GM18508 (cell line): Measurements from ENCODE around the gene NCOA3.

Source experiments
- ATAC-seq: cut with Tn5 transposase; IDR thresholded peaks from one replicate; pipeline ENCODE4 v1.9.1; 2021; ENCODE audit warnings: moderate number of reproducible peaks; ENCODE audit not compliant: insufficient read depth, unreplicated experiment

Gene NCOA3

DNA sequence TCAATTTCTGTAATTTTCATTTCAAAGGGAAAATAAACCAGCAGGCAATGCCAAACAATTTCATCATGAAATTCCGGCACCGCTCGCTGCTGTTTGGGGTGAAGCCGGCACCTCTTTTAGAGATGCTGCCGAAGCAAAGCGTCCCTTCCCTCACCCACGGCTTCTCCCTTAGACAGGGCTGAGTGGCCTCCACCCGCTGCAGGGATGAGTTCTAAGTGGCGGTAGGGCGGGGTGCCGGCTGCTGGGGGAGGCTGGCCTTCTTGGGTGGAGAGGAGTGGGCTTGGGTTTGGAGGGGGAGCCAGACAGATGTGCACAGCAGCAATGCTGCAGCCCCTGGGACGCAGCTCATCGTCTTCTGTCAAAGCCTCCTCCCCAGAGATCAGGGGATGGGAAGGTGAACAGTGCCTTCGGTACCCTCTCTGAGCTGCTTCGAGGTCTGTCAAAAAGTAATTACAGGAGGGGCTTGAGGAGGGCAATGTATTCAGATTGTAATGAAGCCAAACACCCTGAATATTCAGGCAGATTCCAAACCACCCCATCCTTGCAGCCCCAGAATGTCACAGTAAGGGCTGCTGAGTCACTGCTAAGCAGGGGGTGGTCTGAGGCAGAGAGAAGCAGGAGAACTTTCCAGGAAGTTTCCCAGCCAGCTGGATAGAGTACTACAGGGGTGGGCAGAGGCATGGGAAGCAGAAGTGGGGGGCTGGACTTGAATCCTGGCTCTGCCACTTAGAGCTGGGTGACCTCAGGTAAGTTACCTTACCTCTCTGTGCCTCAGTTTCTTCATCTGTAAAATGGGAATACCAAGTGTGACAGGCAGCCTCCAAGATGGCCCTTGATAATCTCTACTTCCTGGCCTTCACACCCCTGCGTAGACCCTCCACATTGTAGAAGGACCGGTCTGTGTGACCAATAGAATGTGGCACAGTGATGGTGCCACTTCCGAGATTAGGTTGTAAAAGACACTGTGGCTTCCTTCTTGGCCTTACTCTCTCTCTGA lies 187.0 kb downstream of the NCOA3 start:
- ATAC-seq: no peak

DNA sequence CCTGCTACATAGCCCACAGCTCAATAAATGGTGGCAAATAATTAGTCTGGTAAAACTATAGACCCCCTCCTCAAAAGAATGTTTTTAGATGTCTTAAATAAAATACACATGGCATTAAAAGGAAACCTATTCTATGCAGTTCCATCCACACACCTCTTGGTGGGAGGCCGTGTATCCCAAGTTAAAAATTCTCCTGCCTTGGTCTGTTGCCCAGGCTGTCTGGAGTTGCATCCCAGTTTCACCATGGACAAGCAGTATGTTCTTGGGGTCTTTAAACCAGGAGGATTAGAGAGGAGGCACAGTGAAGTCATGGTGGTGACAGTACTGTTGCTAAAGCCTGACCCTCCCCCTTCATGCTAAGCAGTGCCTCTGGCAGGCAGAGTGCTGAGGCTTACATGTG lies 188.0 kb downstream of the NCOA3 start:
- ATAC-seq: no peak

DNA sequence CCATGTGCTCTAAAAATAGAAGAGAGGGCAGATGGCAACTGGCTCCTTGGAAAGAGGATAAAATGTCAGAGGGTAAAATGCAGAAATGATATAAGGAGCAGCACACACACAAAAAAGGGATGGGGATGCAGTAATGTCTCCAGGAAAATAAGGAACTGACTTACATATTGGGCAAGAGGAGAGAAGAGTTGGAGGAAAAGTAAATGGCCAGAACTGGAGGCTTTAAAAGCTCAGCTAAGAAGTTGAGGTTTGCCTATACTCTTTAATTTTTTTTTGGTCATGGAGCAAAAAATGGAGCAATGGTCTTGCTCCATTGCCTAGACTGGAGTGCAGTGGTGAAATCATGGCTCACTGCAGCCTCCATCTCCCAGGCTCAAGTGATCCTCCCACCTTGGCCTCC lies 189.9 kb downstream of the NCOA3 start:
- ATAC-seq: no peak

DNA sequence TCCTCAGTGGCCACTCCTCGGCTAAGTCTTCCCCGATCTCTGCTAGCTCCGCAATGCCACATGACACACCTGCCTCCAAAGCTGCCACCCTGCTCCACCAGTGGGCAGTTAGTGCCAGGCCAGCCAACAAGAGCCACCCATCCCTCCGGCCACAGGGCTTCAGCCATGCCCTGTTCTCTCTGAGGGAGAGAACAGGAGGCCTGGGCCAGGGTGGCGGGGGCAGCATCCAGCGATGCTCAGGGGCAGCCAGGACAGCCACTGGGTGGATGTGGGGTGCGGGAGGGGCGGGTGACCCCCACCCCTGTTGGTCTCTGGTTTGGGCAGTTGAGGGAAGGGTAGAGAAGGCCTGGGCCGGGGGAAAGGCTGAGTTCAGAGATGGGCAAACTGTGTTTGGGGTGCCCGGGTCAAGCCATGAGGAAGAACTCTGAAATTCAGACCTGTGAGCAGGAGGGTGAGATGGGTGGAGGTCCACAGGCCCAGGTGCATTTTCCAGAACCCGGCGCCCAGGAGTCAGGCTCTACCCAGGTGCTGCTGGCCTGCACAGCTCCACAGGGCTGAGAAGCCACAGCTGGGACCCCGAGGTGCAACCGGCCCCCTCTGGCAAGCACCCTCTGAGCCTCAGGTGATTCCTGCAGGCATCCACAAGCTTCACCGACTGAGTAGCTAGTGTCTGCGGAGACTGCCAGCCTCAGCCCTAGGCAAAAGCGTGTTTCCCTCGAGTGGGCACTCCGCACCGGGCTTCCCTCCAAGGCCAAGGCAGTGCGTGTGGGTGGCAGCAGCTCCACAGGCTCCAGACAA lies 192.5 kb downstream of the NCOA3 start:
- no peak for ATAC-seq

DNA sequence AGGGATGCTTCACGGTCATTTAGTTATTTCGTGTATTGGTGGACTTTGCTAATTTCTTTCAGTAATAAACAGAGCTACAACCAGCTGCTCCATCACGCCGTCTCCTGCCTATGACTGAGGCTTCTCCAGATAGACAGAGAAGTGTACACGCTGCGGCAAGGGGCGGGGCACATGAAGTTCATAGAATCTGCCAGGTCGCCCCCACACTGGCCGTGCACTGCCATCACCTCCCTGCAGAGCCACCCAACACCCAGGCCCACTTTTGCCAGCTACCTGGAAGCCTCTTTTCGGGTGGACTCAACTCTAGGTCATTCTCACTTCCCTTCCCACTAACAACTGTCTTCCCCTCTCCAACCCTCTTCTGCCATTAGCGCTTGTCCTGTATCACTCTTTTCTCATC lies 195.2 kb downstream of the NCOA3 start:
- no peak for ATAC-seq

DNA sequence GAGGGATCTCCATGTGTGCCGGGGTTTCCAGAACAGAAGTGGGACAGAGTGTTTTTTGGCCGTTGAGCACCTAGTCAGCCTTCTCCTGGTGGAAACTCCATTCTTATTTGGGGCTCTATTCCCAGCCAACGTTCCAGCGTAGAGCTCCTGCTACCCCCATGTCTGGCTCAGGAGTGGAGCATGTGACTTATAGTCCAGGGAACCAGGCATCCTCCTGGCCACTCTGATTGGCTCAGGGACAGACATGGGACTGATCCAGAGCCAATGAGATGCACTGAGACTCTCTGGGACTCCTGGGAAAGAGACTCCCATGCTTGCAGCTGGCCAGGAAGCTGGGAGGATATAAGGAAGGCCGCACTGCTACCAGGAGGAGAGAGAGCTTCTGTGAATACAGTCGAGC lies 196.5 kb downstream of the NCOA3 start:
- ATAC-seq: no peak

DNA sequence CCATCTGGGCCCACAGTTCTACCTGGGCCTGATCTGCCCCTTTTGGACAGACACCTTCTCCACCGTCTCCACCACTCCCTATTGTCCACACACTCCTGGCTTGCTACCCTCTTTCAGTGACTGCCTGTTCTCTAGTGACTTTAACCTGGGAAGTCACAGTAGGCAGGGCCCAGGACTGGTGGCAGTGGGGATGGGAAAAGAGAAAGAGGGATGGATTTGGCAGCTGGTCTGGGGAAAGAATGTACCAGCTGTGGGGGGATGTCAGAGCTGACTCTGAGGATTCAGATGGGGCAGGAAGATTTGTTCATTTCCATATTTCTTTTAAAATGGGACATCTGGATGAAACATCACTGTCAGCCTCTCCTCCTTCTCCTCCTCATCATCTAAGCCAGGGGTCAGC lies 198.1 kb downstream of the NCOA3 start:
- no peak for ATAC-seq

DNA sequence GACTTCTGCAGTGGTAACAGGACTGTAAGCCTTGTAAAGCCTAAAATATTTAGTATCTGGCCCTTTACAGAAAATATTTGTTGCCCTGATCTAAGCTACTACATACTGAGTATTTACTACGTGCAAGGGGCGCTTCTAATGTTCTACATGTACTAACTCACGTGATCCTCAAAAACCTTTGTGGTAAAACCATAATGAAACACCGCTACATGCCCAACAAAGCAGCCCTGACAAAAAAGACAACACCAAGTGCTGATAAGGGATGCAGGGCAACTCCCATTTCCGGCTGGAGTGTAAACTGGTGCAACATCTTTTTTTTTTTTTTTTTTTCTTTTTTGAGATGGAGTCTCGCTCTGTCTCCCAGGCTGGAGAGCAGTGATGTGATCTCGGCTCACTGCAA lies 198.6 kb downstream of the NCOA3 start:
- no peak for ATAC-seq

DNA sequence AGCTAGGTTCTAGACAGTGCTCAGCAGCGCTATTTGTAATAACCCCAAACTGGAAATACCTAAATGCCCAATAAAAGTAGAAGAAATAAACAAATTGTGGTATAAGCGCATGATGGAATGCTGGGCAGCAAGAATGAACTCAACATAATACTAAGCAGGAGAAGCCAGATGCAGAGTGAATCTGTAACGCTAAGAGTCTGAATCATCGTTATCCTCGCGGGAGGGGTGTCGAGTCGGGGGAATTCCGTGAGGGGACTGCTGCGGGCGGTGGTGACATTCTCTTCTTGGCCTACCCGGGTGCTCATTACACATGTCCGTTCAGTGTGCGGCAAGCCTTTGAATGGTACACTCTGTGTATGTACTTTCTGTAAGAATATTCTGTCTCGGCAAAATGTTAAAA lies 199.9 kb downstream of the NCOA3 start:
- ATAC-seq: no peak

DNA sequence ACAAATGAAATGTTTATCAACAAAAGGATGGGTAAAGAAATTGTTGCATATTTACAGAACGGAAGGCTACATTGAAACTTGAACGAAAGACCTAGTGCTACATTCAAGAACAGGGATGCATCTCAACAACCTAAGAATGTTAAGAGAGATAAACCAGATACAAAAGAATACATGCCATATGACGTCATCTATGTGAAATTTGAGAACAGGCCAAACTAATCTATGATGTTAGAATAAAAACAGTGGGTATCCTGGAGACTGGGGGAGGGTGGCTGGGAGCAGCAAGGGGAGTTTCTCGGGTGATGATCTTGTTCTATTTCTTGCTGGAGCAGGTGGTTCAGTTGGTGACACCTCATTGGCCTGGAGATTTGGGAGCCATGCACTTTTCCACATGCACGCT lies 202.1 kb downstream of the NCOA3 start:
- no peak for ATAC-seq

DNA sequence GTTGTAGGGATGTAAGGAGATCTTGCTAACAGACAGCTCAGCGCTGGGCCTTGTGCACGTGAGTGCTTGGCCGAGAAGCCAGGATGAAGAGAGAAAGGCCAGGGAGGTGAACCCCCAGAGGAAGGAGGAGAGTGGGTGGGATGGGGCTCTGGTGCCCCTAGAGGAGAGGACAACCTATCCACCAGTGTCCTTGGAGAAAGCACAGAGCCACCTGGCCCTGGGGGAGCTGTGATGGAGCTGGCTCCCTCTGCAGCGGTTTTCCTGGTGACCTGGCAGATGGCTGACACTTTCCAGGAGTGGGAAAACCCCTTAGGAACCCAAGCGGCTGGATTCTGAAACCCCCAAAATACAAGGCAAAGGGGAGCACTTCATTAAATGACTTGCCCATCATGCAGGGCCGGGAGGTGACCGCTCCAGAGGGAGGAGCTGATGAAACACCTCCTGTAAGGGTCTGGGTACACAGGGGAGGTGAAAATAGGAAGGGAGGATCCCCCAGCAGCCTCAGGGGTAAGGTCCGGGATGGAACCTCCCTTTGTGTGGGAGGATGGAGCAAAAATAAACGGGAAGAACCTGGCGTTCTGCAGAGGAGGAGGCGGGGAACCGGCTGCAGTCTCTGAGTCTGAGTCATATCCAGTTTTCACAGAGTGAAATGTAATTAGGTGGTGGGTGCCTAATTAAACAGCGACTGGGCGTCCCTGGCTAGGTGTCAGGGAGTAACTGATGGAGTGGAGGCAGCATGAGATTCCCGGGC lies 203.2 kb downstream of the NCOA3 start:
- no peak for ATAC-seq

DNA sequence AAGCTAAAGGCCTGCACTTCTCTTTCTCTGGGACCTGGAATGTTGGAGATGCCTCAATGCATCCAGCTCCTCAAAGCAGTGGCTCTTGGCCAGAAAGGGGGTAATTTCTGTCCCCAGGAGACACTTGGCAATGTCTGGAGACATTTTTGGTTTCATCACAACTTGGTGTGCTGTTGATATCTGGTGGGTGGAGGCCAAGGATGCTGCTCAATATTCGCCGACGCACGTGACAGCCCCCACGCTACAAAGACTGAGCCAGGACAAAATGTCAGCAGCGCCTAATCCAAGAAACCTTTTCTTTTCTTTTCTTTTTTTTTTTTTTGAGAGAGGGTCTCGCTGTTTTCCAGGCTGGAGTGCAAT lies 203.8 kb downstream of the NCOA3 start:
- no peak for ATAC-seq

DNA sequence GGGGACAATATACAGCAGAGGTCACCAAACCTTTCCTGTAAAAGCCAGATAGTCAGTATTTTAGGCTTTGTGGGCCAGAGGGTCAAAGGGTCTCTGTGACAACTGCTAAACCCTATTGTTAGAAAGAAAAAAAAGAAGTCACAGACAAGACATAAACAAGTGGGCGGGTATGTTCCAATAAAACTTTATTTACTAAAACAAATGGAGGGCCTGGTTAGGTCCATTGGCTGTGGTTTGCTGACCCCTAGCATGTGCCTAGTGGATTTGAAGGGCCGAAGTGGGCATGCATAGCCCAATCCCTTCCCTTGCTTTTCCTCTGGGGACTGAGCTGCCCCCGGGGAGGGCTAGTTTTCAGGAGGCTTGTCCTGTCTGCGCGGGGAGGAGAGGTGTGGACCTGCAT lies 204.7 kb downstream of the NCOA3 start:
- ATAC-seq: no peak
